Measurements from ENCODE around the gene CATSPERD.

Gene CATSPERD

DNA sequence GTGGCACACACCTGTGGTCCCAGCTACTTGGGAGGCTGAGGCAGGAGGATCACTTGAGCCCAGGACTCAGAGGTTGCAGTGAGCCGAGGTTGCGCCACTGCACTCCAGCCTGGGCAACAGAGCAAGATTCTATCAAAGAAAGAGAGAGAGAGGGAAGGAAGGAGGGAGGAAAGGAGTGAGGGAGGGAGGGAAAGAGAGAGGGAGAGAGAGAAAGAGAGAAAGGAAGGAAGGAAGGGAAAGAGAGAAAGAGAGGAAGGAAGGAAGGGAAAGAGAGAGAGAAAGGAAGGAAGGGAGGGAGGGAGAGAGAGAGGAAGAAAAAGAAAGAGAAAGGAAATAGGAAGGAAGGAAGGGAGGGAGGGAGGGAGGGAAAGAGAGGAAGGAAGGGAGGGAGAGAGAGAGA lies 96.8 kb downstream of the CATSPERD start:
- no peaks in the 10 kb centered on the region for H3K79me1 ChIP-seq (ENCODE audit: low read length)
- no peak for DNase-seq
- H3K14ac ChIP-seq (ENCODE audit: low read length): no peak overlapping the region
- H3K18ac ChIP-seq (ENCODE audit: low read length): no peak overlapping the region
- no peak overlapping the region for H2BK12ac ChIP-seq (ENCODE audit: low read length)
- H2AK5ac ChIP-seq (ENCODE audit: low read length): no peak overlapping the region
- no peak overlapping the region for H3K4me3 ChIP-seq (ENCODE audit: low read depth, low read length)
- no peak overlapping the region for H3K9ac ChIP-seq (ENCODE audit: low read length)
- H4K8ac ChIP-seq (ENCODE audit: low read depth, low read length): no peak overlapping the region
- H4K12ac ChIP-seq (ENCODE audit: low read depth, low read length): no peak overlapping the region
- no peak overlapping the region for H3K4me2 ChIP-seq (ENCODE audit: low read length)
- H3K36me3 ChIP-seq (ENCODE audit: control insufficient read depth in 1 of 2, insufficient read depth in 2 of 2, low read length in 2 of 2): no peaks in the 10 kb centered on the region
- H2BK120ac ChIP-seq (ENCODE audit: insufficient read depth, low read length, poor library complexity): no peak overlapping the region
- H3K9me3 ChIP-seq (ENCODE audit: insufficient read depth, low read depth, low read length): no peaks in the 10 kb centered on the region
- H3K27ac ChIP-seq (ENCODE audit: low read depth, low read length): no peak overlapping the region
- no peak overlapping the region for H3K23ac ChIP-seq (ENCODE audit: low read length)
- no peaks in the 10 kb centered on the region for H3K4me1 ChIP-seq (ENCODE audit: control insufficient read depth in 1 of 2, insufficient read depth in 2 of 2, low read length in 2 of 2)
- H3K27me3 ChIP-seq (ENCODE audit: insufficient read depth, low read length): no peaks in the 10 kb centered on the region
- no CpG with 5 or more reads among the region's 2 CpGs for WGBS (ENCODE audit: extremely low coverage, insufficient coverage, insufficient read length)
- H3K79me2 ChIP-seq (ENCODE audit: control insufficient read depth, insufficient read depth, low read length, poor library complexity): no peaks in the 10 kb centered on the region
- no peak overlapping the region for H3K4ac ChIP-seq (ENCODE audit: low read depth, low read length)
- no peak overlapping the region for H2BK5ac ChIP-seq (ENCODE audit: low read depth, low read length, poor library complexity)
- H2AFZ ChIP-seq (ENCODE audit: insufficient read depth, low read length, poor library complexity): no peak overlapping the region
- H4K91ac ChIP-seq (ENCODE audit: low read depth, low read length): no peak overlapping the region

DNA sequence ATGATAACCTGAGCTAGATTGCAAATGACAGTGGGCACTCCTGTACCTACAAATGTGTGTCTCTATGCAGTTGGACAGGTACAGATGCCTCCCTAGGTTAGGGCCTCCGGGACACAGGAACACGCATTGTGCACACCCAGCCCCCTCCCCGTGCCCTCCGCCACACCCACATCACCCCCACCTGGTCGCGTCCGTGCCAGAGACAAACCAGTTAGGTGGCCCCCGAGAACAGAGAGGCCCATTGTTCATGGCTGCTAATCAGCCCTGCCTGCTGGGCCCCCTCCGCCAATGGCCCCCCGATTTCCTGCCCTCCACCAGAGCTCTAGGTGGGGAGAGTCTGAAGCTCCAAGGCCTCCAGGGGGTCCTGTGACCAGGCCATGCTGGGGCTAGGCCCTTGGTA lies 98.2 kb downstream of the CATSPERD start:
- Histone ChIP-seq H3K18ac (ENCODE audit: low read length) (no peak overlapping the region), H3K4ac (ENCODE audit: low read depth, low read length) (no peak overlapping the region), H4K12ac (ENCODE audit: low read depth, low read length) (no peak overlapping the region), H3K14ac (ENCODE audit: low read length) (no peak overlapping the region), H3K27ac (ENCODE audit: low read depth, low read length) (no peak overlapping the region), H2AK5ac (ENCODE audit: low read length) (no peak overlapping the region), H2BK12ac (ENCODE audit: low read length) (no peak overlapping the region), H3K23ac (ENCODE audit: low read length) (no peak overlapping the region), H3K4me3 (ENCODE audit: low read depth, low read length) (no peak overlapping the region), H2AFZ (ENCODE audit: insufficient read depth, low read length, poor library complexity) (no peak overlapping the region), H3K36me3 (ENCODE audit: control insufficient read depth in 1 of 2, insufficient read depth in 2 of 2, low read length in 2 of 2) (no peaks in the 10 kb centered on the region), H4K91ac (ENCODE audit: low read depth, low read length) (no peak overlapping the region), H3K4me2 (ENCODE audit: low read length) (no peak overlapping the region), H3K79me1 (ENCODE audit: low read length) (no peaks in the 10 kb centered on the region), H2BK5ac (ENCODE audit: low read depth, low read length, poor library complexity) (no peak overlapping the region), H3K9ac (ENCODE audit: low read length) (no peak overlapping the region), H3K4me1 (ENCODE audit: control insufficient read depth in 1 of 2, insufficient read depth in 2 of 2, low read length in 2 of 2) (no peaks in the 10 kb centered on the region), H4K8ac (ENCODE audit: low read depth, low read length) (no peak overlapping the region), H3K79me2 (ENCODE audit: control insufficient read depth, insufficient read depth, low read length, poor library complexity) (no peaks in the 10 kb centered on the region), H3K9me3 (ENCODE audit: insufficient read depth, low read depth, low read length) (peaks cover 2% of the 10 kb centered on the region), H2BK120ac (ENCODE audit: insufficient read depth, low read length, poor library complexity) (no peak overlapping the region), H3K27me3 (ENCODE audit: insufficient read depth, low read length) (no peaks in the 10 kb centered on the region)
- DNase-seq: no peak
- WGBS (ENCODE audit: extremely low coverage, insufficient coverage, insufficient read length): no CpG with 5 or more reads among the region's 10 CpGs

DNA sequence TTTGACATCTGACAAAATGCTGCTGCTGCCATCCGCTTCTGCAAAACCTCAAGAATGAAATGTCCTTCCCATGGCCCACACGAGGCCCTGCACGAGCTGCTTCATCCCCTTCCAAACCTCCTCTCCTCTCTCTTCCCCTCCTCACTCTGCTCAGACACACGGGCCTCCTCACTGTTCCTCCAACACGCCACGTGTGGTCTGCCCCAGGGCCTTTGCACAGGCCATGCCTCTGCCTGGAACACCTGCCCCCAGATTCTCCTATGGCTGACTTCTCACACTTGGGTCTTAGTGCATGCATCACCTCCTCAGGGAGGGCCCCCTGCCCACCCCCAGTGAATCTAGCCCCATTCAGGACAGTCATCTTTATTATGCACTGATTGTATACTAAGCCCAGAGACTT lies 100.3 kb downstream of the CATSPERD start:
- Histone ChIP-seq H3K27me3 (ENCODE audit: insufficient read depth, low read length) (no peaks in the 10 kb centered on the region), H2AK5ac (ENCODE audit: low read length) (no peak overlapping the region), H3K18ac (ENCODE audit: low read length) (no peak overlapping the region), H3K9me3 (ENCODE audit: insufficient read depth, low read depth, low read length) (peaks cover 3% of the 10 kb centered on the region), H2AFZ (ENCODE audit: insufficient read depth, low read length, poor library complexity) (no peak overlapping the region), H3K4me1 (ENCODE audit: control insufficient read depth in 1 of 2, insufficient read depth in 2 of 2, low read length in 2 of 2) (no peaks in the 10 kb centered on the region), H3K36me3 (ENCODE audit: control insufficient read depth in 1 of 2, insufficient read depth in 2 of 2, low read length in 2 of 2) (no peaks in the 10 kb centered on the region), H3K79me1 (ENCODE audit: low read length) (no peaks in the 10 kb centered on the region), H4K8ac (ENCODE audit: low read depth, low read length) (no peak overlapping the region), H3K4ac (ENCODE audit: low read depth, low read length) (no peak overlapping the region), H3K23ac (ENCODE audit: low read length) (no peak overlapping the region), H3K14ac (ENCODE audit: low read length) (no peak overlapping the region), H3K4me3 (ENCODE audit: low read depth, low read length) (no peak overlapping the region), H3K79me2 (ENCODE audit: control insufficient read depth, insufficient read depth, low read length, poor library complexity) (no peaks in the 10 kb centered on the region), H4K91ac (ENCODE audit: low read depth, low read length) (no peak overlapping the region), H4K12ac (ENCODE audit: low read depth, low read length) (no peak overlapping the region), H2BK12ac (ENCODE audit: low read length) (no peak overlapping the region), H3K4me2 (ENCODE audit: low read length) (no peak overlapping the region), H2BK5ac (ENCODE audit: low read depth, low read length, poor library complexity) (no peak overlapping the region), H2BK120ac (ENCODE audit: insufficient read depth, low read length, poor library complexity) (no peak overlapping the region), H3K27ac (ENCODE audit: low read depth, low read length) (no peak overlapping the region), H3K9ac (ENCODE audit: low read length) (no peak overlapping the region)
- DNase-seq: no peak
- WGBS (ENCODE audit: extremely low coverage, insufficient coverage, insufficient read length): no CpG with 5 or more reads among the region's 6 CpGs

DNA sequence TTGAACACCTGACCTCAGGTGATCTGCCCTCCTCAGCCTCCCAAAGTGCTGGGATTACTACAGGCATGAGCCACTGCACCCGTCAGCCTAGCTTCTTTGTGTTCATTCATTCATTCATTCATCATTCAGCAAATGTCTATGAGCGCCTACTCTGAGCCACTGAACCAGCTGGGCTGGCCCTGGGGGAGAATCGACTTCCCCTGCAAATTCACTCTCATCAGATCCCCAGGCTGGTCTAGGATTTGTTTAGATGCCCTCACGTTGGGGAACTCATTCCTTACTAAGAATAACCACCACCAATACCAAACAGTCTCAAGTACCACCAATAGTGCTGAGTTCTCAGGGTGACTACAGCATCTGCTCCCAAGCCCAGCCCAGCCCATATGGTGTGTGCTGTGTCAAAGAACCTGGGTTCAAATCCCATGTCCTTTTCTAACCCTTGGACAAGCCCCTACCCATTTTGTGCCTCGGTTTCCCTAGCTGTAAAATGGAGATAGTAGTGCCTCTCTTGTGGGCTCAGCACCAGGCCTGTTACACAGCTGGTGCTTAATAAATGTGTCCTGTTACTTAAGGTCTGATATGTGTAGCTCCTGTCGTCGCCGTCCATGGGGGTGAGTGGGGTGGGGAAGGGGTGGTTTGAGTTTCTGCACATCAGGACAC lies 101.2 kb downstream of the CATSPERD start:
- no CpG with 5 or more reads among the region's 8 CpGs for WGBS (ENCODE audit: extremely low coverage, insufficient coverage, insufficient read length)
- H3K27ac ChIP-seq (ENCODE audit: low read depth, low read length): no peak overlapping the region
- H2BK5ac ChIP-seq (ENCODE audit: low read depth, low read length, poor library complexity): no peak overlapping the region
- DNase-seq: no peak
- H2BK12ac ChIP-seq (ENCODE audit: low read length): no peak overlapping the region
- H3K9me3 ChIP-seq (ENCODE audit: insufficient read depth, low read depth, low read length): peaks cover 3% of the 10 kb centered on the region
- no peak overlapping the region for H2BK120ac ChIP-seq (ENCODE audit: insufficient read depth, low read length, poor library complexity)
- H3K4me2 ChIP-seq (ENCODE audit: low read length): no peak overlapping the region
- H3K14ac ChIP-seq (ENCODE audit: low read length): no peak overlapping the region
- no peak overlapping the region for H4K8ac ChIP-seq (ENCODE audit: low read depth, low read length)
- no peak overlapping the region for H2AFZ ChIP-seq (ENCODE audit: insufficient read depth, low read length, poor library complexity)
- H3K4ac ChIP-seq (ENCODE audit: low read depth, low read length): no peak overlapping the region
- H3K79me1 ChIP-seq (ENCODE audit: low read length): no peaks in the 10 kb centered on the region
- H3K9ac ChIP-seq (ENCODE audit: low read length): no peak overlapping the region
- H4K12ac ChIP-seq (ENCODE audit: low read depth, low read length): no peak overlapping the region
- H3K27me3 ChIP-seq (ENCODE audit: insufficient read depth, low read length): no peaks in the 10 kb centered on the region
- H3K36me3 ChIP-seq (ENCODE audit: control insufficient read depth in 1 of 2, insufficient read depth in 2 of 2, low read length in 2 of 2): no peaks in the 10 kb centered on the region
- no peak overlapping the region for H3K18ac ChIP-seq (ENCODE audit: low read length)
- no peak overlapping the region for H3K4me3 ChIP-seq (ENCODE audit: low read depth, low read length)
- H3K23ac ChIP-seq (ENCODE audit: low read length): no peak overlapping the region
- no peak overlapping the region for H2AK5ac ChIP-seq (ENCODE audit: low read length)
- H3K79me2 ChIP-seq (ENCODE audit: control insufficient read depth, insufficient read depth, low read length, poor library complexity): no peaks in the 10 kb centered on the region
- H4K91ac ChIP-seq (ENCODE audit: low read depth, low read length): no peak overlapping the region
- H3K4me1 ChIP-seq (ENCODE audit: control insufficient read depth in 1 of 2, insufficient read depth in 2 of 2, low read length in 2 of 2): no peaks in the 10 kb centered on the region

All from trophoblast cell (in vitro differentiated cells and primary cell).